K562 (cell line): ENCODE data around the gene STUB1. TPM values are rescaled to one million over a fixed set of nuclear protein-coding genes. Genes with fewer than 3 reads are reported as not detected.

Experiments used
- ATAC-seq: fragments of 200-7000 bp; cut with Tn5 transposase; 3 replicates; pipeline ENCODE4 v1.9.1; 2020; ENCODE audit warnings: moderate library complexity
- BruUV-seq: library from RNA; stranded (reverse); fragments of 400-500 nt; replicated peaks from 2 replicates; lab custom pipeline; 2021; lab: Mats Ljungman, UMichigan
- CTCF ChIA-PET: fragments of 300-600 bp; formaldehyde crosslinking; extraction: SDS; loops from one replicate; lab custom pipeline; 2021; ENCODE audit warnings: low intra/inter-chr PET ratio; lab: Yijun Ruan, JAX
- POLR2A ChIA-PET: fragments of 300-600, 350-650 bp; sonication (Branson Sonifier 250); formaldehyde crosslinking; extraction: SDS; loops from one replicate; lab custom pipeline; 2021; ENCODE audit warnings: antibody characterized with exemption, inconsistent platforms; lab: Yijun Ruan, JAX
- DNase-seq, 4 experiments: peaks; one replicate each; pipeline versions ENCODE4 v3.0.0 to v3.0.0-alpha.2; 2011 to 2018; ENCODE audit warnings: low spot score in 3 of 4, mixed read lengths in 3 of 4; ENCODE audit errors: extremely low read depth in 1 of 4
- FAIRE-seq: peaks from 2 replicates; lab custom pipeline; 2011; peaks lifted over from hg19 to GRCh38; lab: Jason Lieb, UNC
- H2AFZ ChIP-seq: 2 replicates; pipeline ENCODE4 v1.6.0; 2011; ENCODE audit warnings: low read depth, low read length, control low read depth, inconsistent platforms
- H3K27ac ChIP-seq: fragments of 200-600 bp; 3 replicates; pipeline ENCODE4 v1.8.0; 2011; ENCODE audit warnings: low read depth, mild to moderate bottlenecking, control low read depth, inconsistent platforms, low read length, moderate library complexity, mixed read lengths; ENCODE audit errors: extremely low read depth
- H3K27me3 ChIP-seq, 2 experiments: fragments of 300-600 bp in 1 of 2; 2 replicates in 1 of 2; 3 replicates in 1 of 2; pipeline versions ENCODE4 v1.6.0 to v1.8.0; 2011; ENCODE audit warnings: inconsistent platforms in 2 of 2, low read length in 2 of 2, mild to moderate bottlenecking in 1 of 2, mixed read lengths in 1 of 2, moderate library complexity in 1 of 2; ENCODE audit not compliant: control insufficient read depth in 2 of 2, insufficient read depth in 2 of 2
- H3K36me3 ChIP-seq: fragments of 300-600 bp; 3 replicates; pipeline ENCODE4 v1.8.0; 2011; ENCODE audit warnings: mild to moderate bottlenecking, low read length, inconsistent platforms; ENCODE audit not compliant: control insufficient read depth, insufficient read depth
- H3K4me1 ChIP-seq, 2 experiments: fragments of 200-600 bp in 1 of 2; replicated peaks in 1 of 2; 2 replicates in 1 of 2; 3 replicates in 1 of 2; pipeline versions ENCODE4 v1.5.1 to v1.8.0; 2011; ENCODE audit warnings: inconsistent platforms in 2 of 2, low read length in 2 of 2, mild to moderate bottlenecking in 1 of 2, mixed read lengths in 1 of 2, moderate library complexity in 1 of 2; ENCODE audit not compliant: control insufficient read depth in 2 of 2, insufficient read depth in 2 of 2
- H3K4me2 ChIP-seq: 2 replicates; pipeline ENCODE4 v1.6.1; 2011; ENCODE audit warnings: low read length, control low read depth, inconsistent platforms, mixed read lengths; ENCODE audit not compliant: insufficient read depth
- H3K4me3 ChIP-seq: fragments of 200-600 bp; sonication (generic), shearing (Covaris generic); 2 replicates; pipeline ENCODE4 v1.5.1; 2016; ENCODE audit warnings: control low read depth, inconsistent platforms
- H3K79me2 ChIP-seq: fragments of 200-600 bp; 3 replicates; pipeline ENCODE4 v1.8.0; 2011; ENCODE audit warnings: low read length, inconsistent platforms; ENCODE audit not compliant: control insufficient read depth, insufficient read depth
- H3K9ac ChIP-seq, 2 experiments: 2 replicates each; pipeline versions ENCODE4 v1.6.0 to v1.6.1; 2011; ENCODE audit warnings: low read depth in 2 of 2, low read length in 2 of 2, control low read depth in 1 of 2, inconsistent platforms in 1 of 2, mild to moderate bottlenecking in 1 of 2, mixed read lengths in 1 of 2; ENCODE audit not compliant: insufficient read depth in 1 of 2
- H3K9me1 ChIP-seq: one replicate; pipeline ENCODE4 v1.6.0; 2011; ENCODE audit warnings: inconsistent platforms, mild to moderate bottlenecking, low read length, moderate library complexity; ENCODE audit not compliant: control insufficient read depth, insufficient read depth
- H3K9me3 ChIP-seq: replicated peaks from 2 replicates; pipeline ENCODE4 v1.5.1; 2011; ENCODE audit warnings: low read depth, low read length, inconsistent platforms; ENCODE audit not compliant: control insufficient read depth, insufficient read depth
- H4K20me1 ChIP-seq: replicated peaks from 2 replicates; pipeline ENCODE4 v1.6.1; 2011; ENCODE audit warnings: low read length, inconsistent platforms, mixed read lengths; ENCODE audit not compliant: control insufficient read depth, insufficient read depth
- CHD1 ChIP-seq: fragments of 200-600 bp; sonication (generic); IDR thresholded peaks from one replicate; pipeline ENCODE4 v1.6.1; 2012; ENCODE audit warnings: mild to moderate bottlenecking, moderate library complexity, low read length, inconsistent platforms
- KLF6 ChIP-seq: fragments of 250-450 bp; sonication (Bioruptor Pico); IDR thresholded peaks from 2 replicates; pipeline ENCODE4 v1.4.0; 2020; ENCODE audit warnings: mild to moderate bottlenecking, moderate library complexity, borderline replicate concordance
- ZBTB2 ChIP-seq: fragments of 450-650 bp; IDR thresholded peaks from 2 replicates; pipeline ENCODE4 v1.6.1; 2016; ENCODE audit warnings: antibody characterized with exemption
- WGBS: fragments of 100-300 bp; shearing (Covaris generic); methylation state at CpG from one replicate; pipeline ENCODE4 v1.1.6; 2016; ENCODE audit warnings: low coverage, mixed read lengths; ENCODE audit not compliant: insufficient coverage; ENCODE audit errors: missing lambda C conversion rate; 5-methylcytosine and 5-hydroxymethylcytosine counted together
- in situ Hi-C: fragments of 300-500 bp; cut with MboI; formaldehyde crosslinking; loops from 4 replicates; pipeline ENCODE4 v1.15.0; 2018; ENCODE audit warnings: inconsistent platforms, mixed read lengths
- intact Hi-C: fragments of 100-400 bp; cut with micrococcal nuclease; formaldehyde crosslinking; loops from 2 replicates; pipeline ENCODE4 v1.14.2; 2022
- polyA plus RNA-seq, 8 experiments: library from polyadenylated mRNA; depleted of rRNA in 4 of 8; stranded (reverse) in 5 of 8; unstranded in 3 of 8; fragments of >200 nt; fragmentation: Nextera tagmentation in 2 of 8; fragmentation: Illumina TruSeq in 1 of 8; extraction: Ambion mirVana in 2 of 8; extraction: Trizol in 1 of 8; gene quantifications; 2 replicates each; pipeline versions ENCODE4 v1.2.1 to v1.2.3, GENCODE V29; 2011 to 2014; ENCODE audit warnings: inconsistent platforms in 1 of 8, missing spikeins in 1 of 8
- total RNA-seq, 7 experiments: library from RNA; depleted of rRNA in 6 of 7; stranded (reverse); fragments of >200 nt in 6 of 7; fragmentation: Illumina TruSeq in 2 of 7; extraction: Trizol in 2 of 7; gene quantifications; 2 replicates each; pipeline versions ENCODE4 v1.2.1 to v1.2.3, GENCODE V29; 2011 to 2021; ENCODE audit warnings: low replicate concordance in 1 of 7

Gene STUB1
- total and polyA plus RNA-seq, 9 of the 15 experiments (the other 6 are each of a cell fraction or from before 2014, with no cell fraction given): 10.6 to 251 (median 152) TPM

- no peak for FAIRE-seq
- peaks cover 0 to 88% of the 10 kb centered on the region in 2 experiments; a peak in 2 of 5 replicates for H3K4me1 ChIP-seq
- in situ Hi-C loops: no loop called here
- no TSS peak for BruUV-seq
- DNase-seq: no peak
- intact Hi-C loops: no loop called here
- ChIA-PET CTCF (no interaction called here), POLR2A (interaction anchor here (0.7 to 2.8 kb wide), 3 partner anchors 10 to 28 kb away, joined by 4 to 13 read pairs (median 4); partner anchors contain the start of genes MCRIP2, METTL26 and STUB1)
- no peaks in the 10 kb centered on the region for H4K20me1 ChIP-seq
- ATAC-seq: no peak
- WGBS: 59% methylated on average over 24 of the region's 28 CpGs
- no peak overlapping the region for H3K4me2 ChIP-seq
- H3K79me2 ChIP-seq: no peaks in the 10 kb centered on the region
- H3K27ac ChIP-seq: no peak overlapping the region
- H3K9ac ChIP-seq: peak overlapping the region in 1 of 2 experiments; percentile 47; a peak in 1 of 4 replicates
- peaks cover 8% of the 10 kb centered on the region; the same call in 1 of the 3 replicates for H3K36me3 ChIP-seq
- TF ChIP-seq CHD1 (no peak), ZBTB2 (no peak), KLF6 (CRISPR knock-in tag) (no peak)
- H3K27me3 ChIP-seq: no peaks in the 10 kb centered on the region
- no peak overlapping the region for H2AFZ ChIP-seq
- no peaks in the 10 kb centered on the region for H3K9me3 ChIP-seq
- H3K4me3 ChIP-seq: no peak overlapping the region
- H3K9me1 ChIP-seq: no peaks in the 10 kb centered on the region
These were observed 27.5 kb upstream of the STUB1 start for GRCh38 chr16:652454-653305.
